Transverse colon (tissue), 4 donors: ENCODE measurements around the gene ZNF575.

Source experiments
- CTCF ChIP-seq, 5 experiments: fragments of 200-600 bp in 3 of 5; fragments of 450-650 bp in 2 of 5; sonication (generic) in 3 of 5; IDR thresholded peaks; 1 replicate in 2 of 5; 2 replicates in 3 of 5; pipeline ENCODE4 v1.5.1; 2016 to 2017; ENCODE audit warnings: antibody characterized with exemption in 5 of 5, inconsistent platforms in 3 of 5, mild to moderate bottlenecking in 2 of 5, moderate library complexity in 1 of 5
- EP300 ChIP-seq: sonication (generic); formaldehyde crosslinking; IDR thresholded peaks from one replicate; pipeline ENCODE4 v1.6.1; 2017; ENCODE audit warnings: antibody characterized with exemption, low read depth
- POLR2A ChIP-seq: fragments of 450-650 bp; IDR thresholded peaks from one replicate; pipeline ENCODE4 v1.6.1; 2016; ENCODE audit warnings: antibody characterized with exemption, mild to moderate bottlenecking, moderate library complexity
- POLR2AphosphoS5 ChIP-seq, 3 donors: sonication (generic); formaldehyde crosslinking; IDR thresholded peaks; one replicate each; pipeline ENCODE4 v1.6.1; 2016; ENCODE audit warnings: antibody characterized with exemption in 3 of 3

DNA sequence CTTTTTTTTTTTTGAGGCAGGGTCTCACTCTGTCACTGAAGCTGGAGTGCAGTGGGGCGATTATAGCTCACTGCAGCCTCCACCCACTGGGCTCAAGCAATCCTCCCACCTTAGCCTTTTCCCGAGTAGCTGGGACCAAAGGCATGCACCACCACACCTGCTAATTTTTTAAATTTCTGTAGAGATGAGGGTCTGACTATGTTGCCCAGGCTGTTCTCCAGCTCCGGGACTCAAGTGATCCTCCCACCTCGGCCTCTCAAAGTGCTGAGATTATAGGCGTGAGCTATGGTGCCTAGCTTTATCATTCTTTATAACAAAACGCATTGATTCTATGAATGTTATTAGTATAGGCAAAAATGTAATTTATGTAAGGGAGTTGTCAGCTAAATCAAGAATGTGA lies 49.7 kb upstream of the ZNF575 start:
- TF ChIP-seq CTCF (IDR thresholded peaks at IDR 0.05) (no peak), POLR2A (no peak), POLR2AphosphoS5 (IDR thresholded peaks at IDR 0.05) (no peak), EP300 (no peak)
